Measurements from ENCODE around the gene PRDM10.
"Not testable (repeated sequence)": the region's sequence is repeated elsewhere in the genome, so short reads cannot be mapped to it uniquely, and the experiment has no call there.

Gene PRDM10

GRCh38 chr11:129974672-129975071 is 28.0 kb downstream of the PRDM10 start:
- no peak for DNase-seq

- DNase-seq = no peak
Observed at GRCh38 chr11:129974237-129974636, 28.4 kb downstream of the PRDM10 start.

GRCh38 chr11:129973809-129974208 is 28.8 kb downstream of the PRDM10 start:
- DNase-seq = no peak

GRCh38 chr11:129973068-129973467 is 29.6 kb downstream of the PRDM10 start:
- no peak for DNase-seq

GRCh38 chr11:129972611-129973010 is 30.0 kb downstream of the PRDM10 start:
- DNase-seq = no peak

- not testable (repeated sequence) for DNase-seq
Observed at GRCh38 chr11:129971856-129972255, 30.8 kb downstream of the PRDM10 start.

GRCh38 chr11:129969920-129970319 is 32.7 kb downstream of the PRDM10 start:
- DNase-seq = no peak

GRCh38 chr11:129968591-129969419 is 33.8 kb downstream of the PRDM10 start:
- no peak for DNase-seq

GRCh38 chr11:129967996-129968395 is 34.6 kb downstream of the PRDM10 start:
- no peak for DNase-seq

GRCh38 chr11:129965248-129965647 is 37.4 kb downstream of the PRDM10 start:
- no peak for DNase-seq

- DNase-seq = no peak
Observed at GRCh38 chr11:129960216-129961214, 42.1 kb downstream of the PRDM10 start.

- DNase-seq = no peak
Observed at GRCh38 chr11:129959687-129960086, 42.9 kb downstream of the PRDM10 start.

GRCh38 chr11:129955282-129955681 is 47.4 kb downstream of the PRDM10 start:
- DNase-seq = no peak

- DNase-seq = not testable (repeated sequence)
Observed at GRCh38 chr11:129954703-129955102, 47.9 kb downstream of the PRDM10 start.

GRCh38 chr11:129951866-129952262 is 50.8 kb downstream of the PRDM10 start:
- no peak for DNase-seq

GRCh38 chr11:129951201-129951865 is 51.3 kb downstream of the PRDM10 start:
- DNase-seq = no peak

- no peak for DNase-seq
Observed at GRCh38 chr11:129950101-129951091, 52.2 kb downstream of the PRDM10 start.

- DNase-seq = no peak
Observed at GRCh38 chr11:129948926-129949466, 53.6 kb downstream of the PRDM10 start.

GRCh38 chr11:129947474-129947873 is 55.2 kb downstream of the PRDM10 start:
- no peak for DNase-seq

- no peak for DNase-seq
Observed at GRCh38 chr11:129946965-129947364, 55.7 kb downstream of the PRDM10 start.

- no peak for DNase-seq
Observed at GRCh38 chr11:129946256-129946655, 56.4 kb downstream of the PRDM10 start.

All from CD4-positive, alpha-beta T cell treated with Interleukin-15 for 1 hour (primary cell).